CD4-positive, alpha-beta memory T cell (primary cell): ENCODE data around the gene RAPGEF2. TPM values are rescaled to one million over a fixed set of nuclear protein-coding genes. Genes with fewer than 3 reads are reported as not detected.
"Not testable (repeated sequence)": the region's sequence is repeated elsewhere in the genome, so short reads cannot be mapped to it uniquely, and the experiment has no call there.

Source experiments
- CTCF ChIA-PET: fragments of 350-600 bp; sonication (Branson Sonifier 250); formaldehyde crosslinking; loops from one replicate; lab custom pipeline; 2021; ENCODE audit warnings: inconsistent platforms; ENCODE audit not compliant: partially characterized antibody; lab: Charles Lee
- POLR2A ChIA-PET: fragments of 350-600 bp; sonication (Branson Sonifier 250); formaldehyde crosslinking; loops from one replicate; lab custom pipeline; 2021; ENCODE audit not compliant: partially characterized antibody; lab: Charles Lee
- DNase-seq, 5 donors: peaks; one replicate each; pipeline versions ENCODE4 v3.0.0 to v3.0.0-alpha.2; 2020 to 2022; ENCODE audit warnings: mixed read lengths in 1 of 5
- H3K27ac ChIP-seq: one replicate; pipeline ENCODE4 v1.7.0; 2013; ENCODE audit warnings: low read depth, low read length
- H3K27me3 ChIP-seq: 2 replicates; pipeline ENCODE4 v1.7.0; 2013; ENCODE audit warnings: mild to moderate bottlenecking, low read length, moderate library complexity; ENCODE audit not compliant: insufficient read depth
- H3K36me3 ChIP-seq: 2 replicates; pipeline ENCODE4 v1.7.0; 2013; ENCODE audit warnings: mild to moderate bottlenecking, low read length, moderate library complexity; ENCODE audit not compliant: insufficient read depth
- H3K4me1 ChIP-seq: 2 replicates; pipeline ENCODE4 v1.7.0; 2013; ENCODE audit warnings: mild to moderate bottlenecking, low read length, moderate library complexity; ENCODE audit not compliant: insufficient read depth
- H3K4me3 ChIP-seq, 2 donors: one replicate each; pipeline ENCODE4 v1.7.0; 2013; ENCODE audit warnings: low read length in 2 of 2, mild to moderate bottlenecking in 1 of 2
- H3K9me3 ChIP-seq, 2 donors: one replicate each; pipeline ENCODE4 v1.7.0; 2013; ENCODE audit warnings: low read length in 2 of 2, control low read depth in 1 of 2; ENCODE audit not compliant: control insufficient read depth in 1 of 2
- H3K27ac Mint-ChIP-seq, 7 donors: one replicate each; pipeline ENCODE4 v1.8.0; 2020 to 2021; ENCODE audit warnings: mixed read lengths in 7 of 7, mild to moderate bottlenecking in 6 of 7, inconsistent platforms in 3 of 7, moderate library complexity in 3 of 7
- H3K27me3 Mint-ChIP-seq, 2 donors: one replicate each; pipeline ENCODE4 v1.8.0; 2020 to 2021; ENCODE audit warnings: mixed read lengths in 2 of 2
- H3K36me3 Mint-ChIP-seq, 2 donors: one replicate each; pipeline ENCODE4 v1.8.0; 2020 to 2021; ENCODE audit warnings: mixed read lengths in 2 of 2, inconsistent platforms in 1 of 2, mild to moderate bottlenecking in 1 of 2
- H3K4me1 Mint-ChIP-seq, 4 donors: one replicate each; pipeline ENCODE4 v1.8.0; 2020 to 2021; ENCODE audit warnings: mixed read lengths in 4 of 4, mild to moderate bottlenecking in 1 of 4
- H3K4me3 Mint-ChIP-seq, 8 donors: one replicate each; pipeline ENCODE4 v1.8.0; 2020 to 2021; ENCODE audit warnings: mixed read lengths in 8 of 8, mild to moderate bottlenecking in 7 of 8, moderate library complexity in 6 of 8, inconsistent platforms in 3 of 8
- H3K9me3 Mint-ChIP-seq, 8 donors: one replicate each; pipeline ENCODE4 v1.8.0; 2020 to 2021; ENCODE audit warnings: mixed read lengths in 8 of 8, mild to moderate bottlenecking in 5 of 8, inconsistent platforms in 3 of 8, moderate library complexity in 1 of 8
- intact Hi-C: fragments of 100-400 bp; cut with micrococcal nuclease; formaldehyde crosslinking; loops from one replicate; pipeline ENCODE4 v1.15.1; 2023
- polyA plus RNA-seq, 2 donors: library from polyadenylated mRNA; unstranded; fragments of 300-500 nt; fragmentation: Illumina TruSeq; gene quantifications; one replicate each; pipeline ENCODE4 v1.2.3, GENCODE V29; 2021
- total RNA-seq, 2 experiments: library from RNA; stranded (reverse); gene quantifications; one replicate each; pipeline ENCODE4 v1.2.3, GENCODE V29; 2021

Gene RAPGEF2
- total and polyA plus RNA-seq, 4 experiments from 2014 or later: 0.69 to 27.9 (median 12.1) TPM

DNA sequence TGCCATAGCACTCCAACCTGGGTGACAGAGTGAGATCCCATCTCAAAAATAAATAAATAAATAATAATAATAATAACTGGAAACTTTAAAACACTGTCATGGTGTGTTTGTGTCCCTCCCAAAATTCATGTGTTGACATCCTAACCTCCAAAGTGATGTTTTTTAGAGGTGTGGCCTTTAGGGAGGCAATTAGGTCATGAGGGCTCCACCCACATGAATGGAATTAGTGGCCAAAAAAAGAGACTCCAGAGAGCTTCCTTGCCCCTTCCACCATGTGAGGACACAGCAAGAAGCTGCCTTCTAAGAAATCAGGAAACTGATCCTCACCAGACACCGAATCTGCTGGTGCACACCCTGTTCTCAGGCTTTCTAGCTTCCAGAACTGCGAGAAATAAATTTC is 23.8 kb upstream of the RAPGEF2 start:
- Mint-ChIP-seq H3K36me3 (no peaks in the 10 kb centered on the region), H3K27ac (no peak overlapping the region), H3K4me3 (no peak overlapping the region), H3K27me3 (no peaks in the 10 kb centered on the region), H3K9me3 (no peaks in the 10 kb centered on the region), H3K4me1 (peaks cover 3 to 7% (median 6%) of the 10 kb centered on the region in 4 donors)
- Histone ChIP-seq H3K4me3 (no peak overlapping the region), H3K27ac (no peak overlapping the region), H3K9me3 (no peaks in the 10 kb centered on the region), H3K36me3 (no peaks in the 10 kb centered on the region), H3K4me1 (peaks cover 15% of the 10 kb centered on the region), H3K27me3 (no peaks in the 10 kb centered on the region)
- intact Hi-C loops: loop anchor here (2.0 kb wide), 1 partner anchor 24 kb away; the partner anchor contains the start of gene RAPGEF2
- no peak for DNase-seq
- CTCF ChIA-PET: no interaction called here
- POLR2A ChIA-PET: interaction anchor here (1.0 kb wide), 1 partner anchor 23 kb away, joined by 5 read pairs; no protein-coding TSS in a partner anchor

DNA sequence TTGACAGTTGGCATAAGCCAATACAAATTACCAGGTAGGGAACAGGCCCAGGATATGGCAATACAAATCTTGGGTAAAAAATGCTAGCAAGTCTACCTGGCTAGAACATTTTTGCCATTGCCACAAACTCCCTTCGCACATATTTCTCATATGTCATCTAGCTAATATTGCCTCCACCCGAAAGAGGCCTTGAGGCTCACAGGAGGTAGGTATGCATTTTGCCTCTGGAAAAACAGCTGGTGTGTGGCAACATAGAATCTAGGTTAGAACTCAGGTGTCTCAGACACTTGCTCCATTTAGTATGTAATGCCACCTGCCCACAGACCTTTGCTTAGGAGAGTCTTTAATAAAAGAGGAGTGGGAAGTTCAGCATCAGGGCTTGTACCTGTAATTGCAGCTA is 16.3 kb upstream of the RAPGEF2 start:
- ChIA-PET CTCF (no interaction called here), POLR2A (no interaction called here)
- Mint-ChIP-seq H3K27ac (no peak overlapping the region), H3K4me1 (no peaks in the 10 kb centered on the region), H3K27me3 (peaks cover 0 to 1% of the 10 kb centered on the region in 2 donors), H3K9me3 (no peaks in the 10 kb centered on the region), H3K36me3 (no peaks in the 10 kb centered on the region), H3K4me3 (no peak overlapping the region)
- intact Hi-C loops: no loop called here
- Histone ChIP-seq H3K4me1 (no peaks in the 10 kb centered on the region), H3K36me3 (no peaks in the 10 kb centered on the region), H3K27me3 (no peaks in the 10 kb centered on the region), H3K4me3 (no peak overlapping the region), H3K27ac (no peak overlapping the region), H3K9me3 (no peaks in the 10 kb centered on the region)
- no peak for DNase-seq

DNA sequence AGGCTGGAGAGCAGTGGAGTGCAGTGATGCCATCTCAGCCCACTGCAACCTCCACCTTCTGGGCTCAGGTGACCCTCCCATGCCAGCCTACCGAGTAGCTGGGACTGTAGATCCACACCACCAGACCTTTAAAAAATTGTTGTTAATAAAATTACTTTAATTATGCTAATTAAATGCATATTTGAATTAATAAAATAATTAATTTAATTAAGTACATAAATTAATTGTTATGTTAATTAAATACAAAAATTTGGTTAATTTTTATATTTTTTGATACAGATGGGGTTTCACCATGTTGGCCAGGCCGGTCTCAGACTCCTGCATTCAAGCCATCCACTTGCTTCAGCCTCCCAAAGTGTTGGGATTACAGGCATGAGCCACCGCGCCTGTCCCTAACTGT is 12.6 kb upstream of the RAPGEF2 start:
- intact Hi-C loops: no loop called here

DNA sequence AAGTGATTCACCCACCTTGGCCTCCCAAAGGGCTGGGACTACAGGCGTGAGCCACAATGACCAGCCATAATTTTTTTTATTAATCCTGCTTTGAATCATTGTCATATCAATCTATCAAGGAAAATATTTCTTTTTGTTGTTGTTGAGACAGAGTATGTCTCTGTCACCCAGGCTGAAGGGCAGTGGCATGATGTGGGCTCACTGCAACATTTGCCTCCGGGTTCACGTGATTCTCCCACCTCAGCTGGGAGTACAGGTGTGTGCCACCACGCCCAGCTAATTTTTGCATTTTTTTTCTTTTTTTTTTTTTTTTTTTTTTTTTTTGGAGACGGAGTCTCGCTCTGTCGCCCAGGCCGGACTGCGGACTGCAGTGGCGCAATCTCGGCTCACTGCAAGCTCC is 8.7 kb upstream of the RAPGEF2 start:
- H3K27me3 Mint-ChIP-seq, H3K4me1 ChIP-seq, CTCF ChIA-PET, POLR2A ChIA-PET, H3K4me1 Mint-ChIP-seq, H3K4me3 Mint-ChIP-seq, H3K27ac ChIP-seq, H3K9me3 ChIP-seq, H3K9me3 Mint-ChIP-seq, H3K4me3 ChIP-seq, H3K27ac Mint-ChIP-seq, H3K36me3 Mint-ChIP-seq, intact Hi-C loops, H3K27me3 ChIP-seq, DNase-seq, H3K36me3 ChIP-seq: not testable (repeated sequence)

More for the DNA sequence above, 12.6 kb upstream of the RAPGEF2 start:
- no peak for DNase-seq
- H3K4me1 ChIP-seq: no peaks in the 10 kb centered on the region
- no peaks in the 10 kb centered on the region for H3K36me3 ChIP-seq
- H3K27ac Mint-ChIP-seq: no peak overlapping the region
- no peak overlapping the region for H3K4me3 Mint-ChIP-seq
- POLR2A ChIA-PET: no interaction called here
- no peak overlapping the region for H3K27ac ChIP-seq
- no peaks in the 10 kb centered on the region for H3K36me3 Mint-ChIP-seq
- no peaks in the 10 kb centered on the region for H3K27me3 ChIP-seq
- CTCF ChIA-PET: no interaction called here
- H3K4me1 Mint-ChIP-seq: no peaks in the 10 kb centered on the region
- H3K4me3 ChIP-seq: no peak overlapping the region
- H3K9me3 ChIP-seq: no peaks in the 10 kb centered on the region
- no peaks in the 10 kb centered on the region for H3K9me3 Mint-ChIP-seq
- no peaks in the 10 kb centered on the region for H3K27me3 Mint-ChIP-seq

DNA sequence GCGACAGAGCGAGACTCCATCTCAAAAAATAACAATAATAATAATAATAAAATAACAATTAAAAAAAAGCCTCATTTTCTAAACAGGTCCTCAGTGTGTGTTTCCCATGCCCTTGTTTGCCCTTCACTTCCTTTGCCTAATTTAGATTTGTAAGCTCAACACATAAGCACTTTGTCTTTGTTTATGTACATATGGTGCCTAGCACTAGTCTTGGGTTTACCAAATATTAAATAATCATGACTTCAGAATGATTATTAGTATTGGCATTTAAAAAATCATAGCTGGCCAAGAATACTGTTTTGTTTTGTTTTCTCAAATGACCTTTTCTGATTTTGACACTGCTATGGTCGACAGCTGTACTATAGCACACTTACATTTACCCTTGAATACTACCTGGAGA is 6.4 kb upstream of the RAPGEF2 start:
- intact Hi-C loops: no loop called here
- Histone ChIP-seq H3K4me3 (no peak overlapping the region), H3K36me3 (no peaks in the 10 kb centered on the region), H3K27me3 (no peaks in the 10 kb centered on the region), H3K27ac (no peak overlapping the region), H3K9me3 (no peaks in the 10 kb centered on the region), H3K4me1 (no peaks in the 10 kb centered on the region)
- DNase-seq: no peak
- Mint-ChIP-seq H3K27me3 (no peaks in the 10 kb centered on the region), H3K4me1 (peaks cover 0 to 5% (median 4%) of the 10 kb centered on the region in 4 donors), H3K36me3 (no peaks in the 10 kb centered on the region), H3K4me3 (no peak overlapping the region), H3K27ac (no peak overlapping the region), H3K9me3 (no peaks in the 10 kb centered on the region)
- CTCF ChIA-PET: interaction anchor here (1.2 kb wide), 1 partner anchor 247 kb away, joined by 3 read pairs; no protein-coding TSS in a partner anchor
- POLR2A ChIA-PET: no interaction called here

DNA sequence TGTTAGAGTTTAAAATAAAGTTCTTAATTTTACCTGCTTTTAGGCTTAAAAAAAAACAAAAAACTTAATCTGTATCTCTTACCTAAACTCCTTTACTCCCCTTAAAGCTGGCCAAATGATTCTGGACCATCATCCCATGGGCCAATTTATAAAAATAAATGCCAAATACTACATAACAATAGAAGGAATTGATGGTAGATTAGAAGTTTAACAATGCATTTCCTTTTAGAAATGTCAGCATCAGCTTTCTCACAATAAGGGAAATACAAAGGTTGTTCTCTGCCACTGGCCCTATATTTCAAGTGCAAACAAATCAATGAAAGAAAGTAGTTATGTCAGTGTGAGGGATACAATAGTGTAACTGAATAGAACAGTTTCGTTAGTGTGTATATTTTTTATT is 5.7 kb upstream of the RAPGEF2 start:
- peaks cover 5 to 12% (median 8%) of the 10 kb centered on the region in 4 donors for H3K4me1 Mint-ChIP-seq
- peaks cover 0 to 4% of the 10 kb centered on the region in 2 donors for H3K36me3 Mint-ChIP-seq

DNA sequence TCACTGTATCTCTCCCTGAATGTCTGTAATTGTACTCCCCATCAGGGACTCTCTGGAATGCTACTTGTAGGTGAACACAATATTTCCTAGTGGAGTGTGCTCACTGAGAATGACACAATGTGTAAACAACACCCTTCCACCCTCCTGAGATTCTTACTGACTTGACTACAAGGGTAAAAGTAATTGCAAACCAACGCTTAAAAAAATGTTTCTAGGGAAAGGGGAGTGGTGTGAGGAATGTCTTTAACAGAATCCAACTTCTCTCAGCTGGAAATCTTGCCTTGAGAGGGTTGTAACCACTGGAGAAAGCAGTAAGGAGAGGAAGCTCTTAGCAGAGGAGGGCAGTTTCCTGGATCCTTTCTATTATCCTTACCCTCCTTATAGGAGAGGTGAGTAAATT is 5.1 kb upstream of the RAPGEF2 start:
- peaks cover 6 to 15% (median 11%) of the 10 kb centered on the region in 4 donors for H3K4me1 Mint-ChIP-seq
- intact Hi-C loops: no loop called here
- POLR2A ChIA-PET: no interaction called here

More for the DNA sequence above, 5.7 kb upstream of the RAPGEF2 start:
- H3K27me3 Mint-ChIP-seq: no peaks in the 10 kb centered on the region
- ChIA-PET POLR2A (no interaction called here), CTCF (interaction anchor here (1.2 kb wide), 1 partner anchor 248 kb away, joined by 3 read pairs; no protein-coding TSS in a partner anchor)
- H3K27me3 ChIP-seq: no peaks in the 10 kb centered on the region
- no peaks in the 10 kb centered on the region for H3K36me3 ChIP-seq
- H3K4me1 ChIP-seq: peaks cover 2% of the 10 kb centered on the region
- no peaks in the 10 kb centered on the region for H3K9me3 Mint-ChIP-seq
- H3K27ac Mint-ChIP-seq: no peak overlapping the region
- H3K4me3 Mint-ChIP-seq: no peak overlapping the region
- intact Hi-C loops: no loop called here
- H3K9me3 ChIP-seq: no peaks in the 10 kb centered on the region
- H3K4me3 ChIP-seq: no peak overlapping the region
- no peak for DNase-seq
- no peak overlapping the region for H3K27ac ChIP-seq

More for the DNA sequence above, 5.1 kb upstream of the RAPGEF2 start:
- no peaks in the 10 kb centered on the region for H3K9me3 ChIP-seq
- Mint-ChIP-seq H3K27me3 (no peaks in the 10 kb centered on the region), H3K27ac (no peak overlapping the region), H3K4me3 (no peak overlapping the region), H3K9me3 (no peaks in the 10 kb centered on the region), H3K36me3 (peaks cover 0 to 5% of the 10 kb centered on the region in 2 donors)
- H3K36me3 ChIP-seq: no peaks in the 10 kb centered on the region
- H3K27ac ChIP-seq: no peak overlapping the region
- no peak for DNase-seq
- H3K4me1 ChIP-seq: peaks cover 6% of the 10 kb centered on the region
- CTCF ChIA-PET: no interaction called here
- no peaks in the 10 kb centered on the region for H3K27me3 ChIP-seq
- no peak overlapping the region for H3K4me3 ChIP-seq
